ENCODE results near the gene MAP3K15.

GRCh38 chrX:19403696-19404095 is 111.6 kb downstream of the MAP3K15 start:
- TF ChIP-seq POLR2A (IDR thresholded peaks at IDR 0.05; ENCODE audit: borderline replicate concordance, extremely low read depth, insufficient read depth, insufficient read length): no peak
- TF ChIP-seq CTCF (IDR thresholded peaks at IDR 0.05 in 2 of 3, conservative IDR thresholded peaks at IDR 0.05 in 1 of 3; ENCODE audit: borderline replicate concordance in 1 of 3, insufficient read depth in 1 of 3, low read depth in 2 of 3, low read length in 2 of 3): no peak
- no peak for TF ChIP-seq EZH2 (IDR thresholded peaks at IDR 0.05)
- no peak for TF ChIP-seq RAD21 (IDR thresholded peaks at IDR 0.05; ENCODE audit: low read depth)
- TF ChIP-seq REST (IDR thresholded peaks at IDR 0.05; ENCODE audit: low read depth): no peak
- no peak for TF ChIP-seq ZBTB33 (IDR thresholded peaks at IDR 0.05; ENCODE audit: extremely low read depth, insufficient replicate concordance, low read length)
- no peak for TF ChIP-seq JUND (IDR thresholded peaks at IDR 0.05)
- TF ChIP-seq EGR1 (IDR thresholded peaks at IDR 0.05; ENCODE audit: low read depth): no peak
- no peak for TF ChIP-seq CBX3 (IDR thresholded peaks at IDR 0.05; ENCODE audit: low read depth)
- no peak for TF ChIP-seq SIN3A (IDR thresholded peaks at IDR 0.05; ENCODE audit: low read depth)
- no peak for TF ChIP-seq FOSL1 (IDR thresholded peaks at IDR 0.05; ENCODE audit: low read depth)
- TF ChIP-seq POLR2AphosphoS5 (IDR thresholded peaks at IDR 0.05; ENCODE audit: low read depth, low read length): no peak
- no peak for TF ChIP-seq MAX (IDR thresholded peaks at IDR 0.05)
- no peak for TF ChIP-seq CEBPB (IDR thresholded peaks at IDR 0.05; ENCODE audit: low read depth)

Measured in HCT116 (cell line).